ENCODE data around the gene CUL4B.
"Not testable (repeated sequence)": the region's sequence is repeated elsewhere in the genome, so short reads cannot be mapped to it uniquely, and the experiment has no call there.

The CUL4B gene

DNA sequence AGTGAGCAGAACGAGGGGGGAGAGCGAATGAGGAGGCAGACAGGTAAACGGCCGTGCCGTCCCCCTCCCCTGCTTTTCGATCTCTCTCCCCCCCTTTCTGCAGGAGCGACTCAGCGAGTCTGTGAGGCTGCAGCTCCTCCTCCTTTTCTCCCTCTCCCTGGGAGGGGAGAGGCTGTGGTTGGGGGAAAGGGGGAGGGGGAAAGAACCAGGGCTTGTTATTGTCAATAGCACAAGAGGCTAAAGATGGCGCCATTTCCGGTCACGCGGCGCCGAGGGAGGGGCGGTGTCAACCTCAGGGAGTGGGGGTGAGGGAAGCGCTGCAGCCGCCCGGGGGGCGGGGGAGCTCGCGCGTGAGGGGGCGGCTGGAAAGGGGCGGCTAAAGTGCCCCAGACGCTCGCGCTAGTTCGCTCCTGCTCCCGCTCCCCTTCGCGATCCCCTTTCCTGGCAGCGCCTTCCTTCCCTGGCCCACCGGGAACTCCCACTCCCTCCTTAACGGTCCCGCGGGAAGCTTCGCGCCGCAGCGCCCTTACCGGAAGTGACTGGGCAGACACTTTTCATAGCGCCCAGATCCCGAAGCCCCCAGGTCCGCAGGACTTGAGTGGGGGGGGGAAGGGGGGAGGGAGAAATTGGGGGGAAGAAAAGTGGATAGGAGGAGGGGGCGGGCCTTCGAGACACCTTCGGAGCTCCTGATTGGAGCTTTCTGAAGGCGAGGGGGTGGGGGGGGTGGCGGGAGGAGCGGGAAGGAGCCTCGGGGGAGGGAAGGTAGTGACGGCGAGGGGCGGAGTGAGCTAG is at the start of gene CUL4B:
CUL4B (minus strand) TSS at position 121 of the 792 bp plus-strand sequence. CDS start 324 bp downstream, outside the sequence.
- peak; percentile 93 for DNase-seq

DNA sequence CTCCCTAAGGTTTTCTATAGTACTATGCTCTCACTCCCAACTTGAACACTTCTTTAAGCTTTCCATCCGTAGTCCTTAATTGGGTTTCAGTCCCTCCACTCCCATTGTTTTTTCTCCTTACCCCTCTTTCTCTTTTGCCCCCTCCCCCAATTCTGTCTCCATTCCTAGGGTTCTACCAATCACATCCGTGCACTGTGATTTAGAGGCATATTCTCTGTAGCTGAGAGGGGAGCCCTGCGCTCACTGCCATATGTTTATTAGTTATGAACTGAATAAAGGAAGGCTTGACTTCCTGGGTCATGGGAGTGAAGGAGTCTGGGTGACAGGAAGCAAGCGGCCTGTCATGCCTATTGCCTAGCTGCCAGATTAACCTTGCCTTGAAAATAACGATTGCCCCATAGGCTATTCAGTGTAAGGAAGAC is 43.6 kb upstream of the CUL4B start:
- peak; percentile 57 for DNase-seq

DNA sequence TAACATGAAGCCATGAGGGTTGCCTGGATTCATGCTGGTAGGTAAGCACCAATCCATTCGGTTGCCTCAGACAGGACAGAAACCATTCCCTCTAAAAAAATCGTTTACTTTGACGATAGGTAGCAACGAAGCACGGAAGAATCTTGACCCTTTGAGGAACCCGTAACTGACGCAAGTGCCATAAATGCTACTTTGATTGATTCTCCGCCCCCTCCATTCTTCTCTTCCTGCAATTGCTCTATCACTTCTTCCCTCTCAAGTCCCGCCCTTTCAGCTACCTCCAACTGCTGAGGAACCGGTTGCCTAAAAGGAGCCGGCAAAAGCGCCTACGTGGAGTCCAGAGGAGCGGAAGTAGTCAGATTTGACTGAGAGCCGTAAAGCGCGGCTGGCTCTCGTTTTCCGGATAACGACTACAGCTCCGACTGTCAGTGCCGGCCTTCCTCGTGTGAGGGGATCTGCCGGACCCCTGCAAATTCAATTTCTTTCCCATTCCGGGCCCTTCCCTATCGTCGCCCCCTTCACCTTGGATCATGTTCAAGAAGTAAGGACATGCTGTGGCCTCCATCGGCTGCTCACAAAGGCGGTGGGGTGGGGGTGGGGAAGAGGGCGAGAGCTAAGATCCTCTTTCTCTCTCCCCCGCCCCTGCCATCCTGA is 43.1 kb upstream of the CUL4B start, which contains the start of gene MCTS1:
MCTS1 (plus strand) TSS at position 395 of the 654 bp plus-strand sequence; CDS start at position 531, 136 bp downstream.
- DNase-seq, result peak; percentile 93

DNA sequence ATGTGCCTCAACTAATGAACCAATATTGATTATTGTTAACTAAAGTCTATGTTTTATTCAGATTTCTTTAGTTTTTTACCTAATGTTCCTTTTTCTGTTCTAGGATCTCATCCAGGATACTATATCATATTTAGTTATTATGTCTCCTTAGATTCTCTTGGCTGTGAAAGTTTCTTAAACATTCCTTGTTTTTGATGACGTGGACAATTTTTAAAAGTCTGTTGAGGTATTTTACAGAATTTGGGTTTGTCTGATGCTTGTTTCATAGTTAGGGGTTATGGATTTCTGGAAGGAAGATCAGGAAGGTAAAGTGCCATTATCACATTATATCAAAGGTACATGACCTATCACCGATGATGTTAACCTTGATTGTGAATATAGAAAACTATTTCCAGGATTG is 24.9 kb upstream of the CUL4B start:
- no peak for DNase-seq

DNA sequence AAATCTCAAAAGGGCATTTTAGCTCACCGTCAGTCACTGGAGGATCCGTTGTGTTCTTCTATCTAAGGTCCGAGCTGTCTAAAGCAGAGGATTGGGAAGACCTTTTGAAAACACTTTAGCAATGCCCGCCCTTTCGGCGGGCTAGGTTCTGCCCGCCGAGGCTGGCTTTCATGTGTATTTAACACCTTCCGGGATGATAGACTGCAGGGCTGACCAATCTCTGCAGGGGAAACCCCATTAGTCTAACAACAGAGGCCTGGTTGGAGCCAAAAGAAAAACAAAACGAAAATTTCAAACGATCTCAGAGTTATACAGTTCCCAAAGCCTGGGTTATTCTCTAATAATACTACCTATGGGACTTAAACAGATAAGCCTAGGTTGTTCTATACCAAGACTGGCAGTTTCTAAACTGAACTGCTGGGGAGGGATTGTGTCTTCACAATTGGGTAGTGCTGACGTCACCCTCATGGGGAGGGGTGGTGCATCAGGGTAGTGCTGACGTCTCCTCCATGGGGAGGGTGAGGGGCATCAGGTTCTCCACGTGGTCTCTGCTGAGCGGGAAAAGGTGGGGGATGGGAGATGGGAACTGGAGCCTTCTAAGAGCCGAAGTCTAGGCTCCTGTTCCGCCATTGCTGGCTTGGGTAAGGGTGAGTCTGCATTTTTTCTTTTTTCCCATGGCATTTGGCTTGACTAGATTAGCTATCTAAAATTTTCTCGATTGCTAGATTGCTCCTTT is 14.8 kb upstream of the CUL4B start:
- DNase-seq, result no peak

DNA sequence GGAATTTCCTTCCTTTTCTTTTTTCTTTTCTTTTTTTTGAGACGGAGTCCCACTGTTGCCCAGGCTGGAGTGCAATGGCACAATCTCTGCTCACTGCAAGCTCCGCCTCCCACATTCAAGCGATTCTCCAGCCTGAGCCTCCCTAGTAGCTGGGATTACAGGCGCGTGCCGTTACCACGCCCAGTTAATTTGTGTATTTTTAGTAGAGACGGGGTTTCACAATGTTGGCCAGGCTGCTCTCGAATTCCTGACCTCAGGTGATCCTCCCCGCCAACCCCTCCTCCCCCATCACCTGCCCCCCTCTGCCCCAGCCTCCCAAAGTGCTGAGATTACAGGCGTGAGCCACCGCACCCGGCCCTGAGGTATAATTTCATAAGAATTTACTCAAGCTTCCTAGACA is 13.0 kb upstream of the CUL4B start:
- DNase-seq, result not testable (repeated sequence)

DNA sequence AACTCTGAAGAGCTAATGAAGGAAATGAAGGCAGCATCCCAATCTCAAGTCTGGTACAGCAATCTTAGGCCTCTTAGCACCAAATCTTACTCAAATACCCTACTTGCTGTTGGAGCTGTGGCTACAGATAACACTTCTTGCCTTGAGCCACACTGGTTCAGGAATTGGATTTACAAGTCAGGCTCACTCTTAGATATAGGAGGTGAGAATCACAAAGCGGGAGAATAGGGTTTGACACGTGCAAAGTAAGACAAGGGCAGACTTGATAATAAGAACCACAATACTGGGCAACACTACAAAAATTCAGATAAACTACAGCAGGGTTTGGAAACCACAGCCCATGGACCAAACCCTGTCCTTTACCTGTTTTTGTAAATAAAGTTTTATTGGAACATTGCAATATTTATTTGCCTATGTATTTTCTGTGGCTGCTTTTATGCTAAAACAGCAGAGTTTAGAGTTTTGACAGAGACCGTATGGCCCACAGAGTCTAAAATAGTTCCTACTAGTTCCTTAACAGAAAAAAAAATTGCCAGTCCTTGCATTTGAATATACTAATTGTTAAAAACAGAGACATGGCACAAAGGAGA is 9.3 kb upstream of the CUL4B start:
- no peak for DNase-seq

DNA sequence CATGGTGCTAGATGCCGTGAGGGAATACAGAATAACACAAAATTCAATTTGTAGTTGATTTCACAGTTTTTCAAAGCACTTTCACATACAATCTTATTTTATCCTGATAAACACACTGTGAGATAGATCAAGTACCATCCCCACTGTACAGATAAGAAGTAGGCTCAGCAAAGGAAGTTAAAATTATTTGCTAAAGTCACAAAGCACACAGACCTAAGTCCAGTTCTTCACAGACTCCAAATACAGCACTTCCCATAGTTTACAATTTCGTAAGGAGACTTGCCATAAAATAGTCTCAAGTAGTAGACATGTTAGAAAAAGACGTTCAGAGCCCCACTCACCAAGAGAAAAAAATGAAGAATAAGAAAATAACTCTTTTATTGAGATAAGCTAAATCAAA is 7.8 kb upstream of the CUL4B start:
- no peak for DNase-seq

DNA sequence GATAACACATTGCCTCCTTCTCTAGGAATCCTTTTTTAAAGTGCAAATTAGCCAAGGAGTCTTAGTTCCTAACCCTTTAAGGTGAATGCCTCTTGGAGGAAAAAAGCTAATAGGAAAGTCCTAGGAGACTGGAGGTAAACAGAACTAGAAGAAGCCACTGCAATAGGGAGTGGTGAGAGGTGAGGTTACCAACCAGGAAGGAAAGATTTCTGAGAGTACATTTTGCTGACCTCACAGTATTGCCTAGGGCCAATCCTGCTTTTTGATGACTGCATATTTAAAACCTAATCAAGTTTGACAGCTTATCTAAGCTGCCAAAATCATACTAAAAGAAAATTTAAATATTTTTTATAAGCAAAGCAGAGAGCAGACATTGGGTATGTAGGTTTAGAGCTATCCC is 7.3 kb upstream of the CUL4B start:
- DNase-seq, result no peak

DNA sequence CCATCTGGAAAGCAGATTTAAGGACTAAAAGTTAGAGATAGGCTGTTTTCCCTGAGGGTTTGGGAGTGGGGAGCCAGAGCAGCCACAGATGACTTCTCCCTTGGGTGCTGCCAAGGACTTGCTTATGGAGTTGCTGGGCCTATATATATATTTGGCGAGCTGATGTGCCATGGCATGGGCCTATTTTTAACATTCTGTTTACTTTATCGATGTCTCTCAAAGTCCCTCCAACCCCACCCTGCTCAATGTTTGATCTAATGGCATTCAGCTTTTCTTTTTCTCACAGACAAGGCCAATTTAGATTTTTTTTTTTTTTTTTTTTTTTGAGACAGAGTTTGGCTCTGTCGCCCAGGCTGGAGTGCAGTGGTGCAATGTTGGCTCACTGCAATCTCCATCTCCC is 6.1 kb upstream of the CUL4B start:
- DNase-seq, result no peak

DNA sequence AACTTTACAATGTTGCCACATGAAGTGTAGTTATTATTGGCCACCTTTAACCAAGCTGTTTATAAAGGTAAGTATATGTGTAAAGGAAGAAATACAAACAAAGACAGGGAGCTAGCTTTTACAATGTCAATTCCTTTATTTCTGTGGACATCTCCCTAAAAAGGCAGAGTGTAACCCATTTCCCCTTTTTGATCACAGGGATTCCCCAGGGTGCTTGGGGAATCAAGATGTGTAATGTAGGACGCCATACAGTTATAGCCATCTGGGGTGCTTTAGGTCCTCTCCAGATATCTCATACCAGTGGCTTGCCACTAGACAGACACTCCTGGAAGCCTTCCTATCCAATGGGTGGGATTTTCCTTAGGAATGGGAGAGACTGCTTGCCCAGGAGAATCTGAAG is 4.2 kb upstream of the CUL4B start:
- no peak for DNase-seq

DNA sequence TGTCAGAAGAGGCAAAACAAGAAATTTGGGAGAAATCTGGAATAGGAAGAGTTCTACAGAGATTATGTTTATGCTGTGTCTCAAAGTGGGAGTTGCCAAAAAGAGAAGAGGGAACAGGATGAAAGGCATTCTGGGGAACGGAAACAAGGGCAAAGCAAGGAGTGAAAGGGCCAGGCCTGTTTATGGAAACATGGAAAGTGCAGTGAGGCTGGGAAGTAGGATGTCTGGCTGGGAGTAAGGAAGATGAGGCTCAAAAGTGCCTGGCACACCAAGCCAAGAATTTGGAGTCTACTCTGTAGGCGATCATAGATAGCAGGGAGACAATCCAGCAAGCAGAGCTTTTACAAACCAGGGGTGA is 1.8 kb upstream of the CUL4B start:
- no peak for DNase-seq

DNA sequence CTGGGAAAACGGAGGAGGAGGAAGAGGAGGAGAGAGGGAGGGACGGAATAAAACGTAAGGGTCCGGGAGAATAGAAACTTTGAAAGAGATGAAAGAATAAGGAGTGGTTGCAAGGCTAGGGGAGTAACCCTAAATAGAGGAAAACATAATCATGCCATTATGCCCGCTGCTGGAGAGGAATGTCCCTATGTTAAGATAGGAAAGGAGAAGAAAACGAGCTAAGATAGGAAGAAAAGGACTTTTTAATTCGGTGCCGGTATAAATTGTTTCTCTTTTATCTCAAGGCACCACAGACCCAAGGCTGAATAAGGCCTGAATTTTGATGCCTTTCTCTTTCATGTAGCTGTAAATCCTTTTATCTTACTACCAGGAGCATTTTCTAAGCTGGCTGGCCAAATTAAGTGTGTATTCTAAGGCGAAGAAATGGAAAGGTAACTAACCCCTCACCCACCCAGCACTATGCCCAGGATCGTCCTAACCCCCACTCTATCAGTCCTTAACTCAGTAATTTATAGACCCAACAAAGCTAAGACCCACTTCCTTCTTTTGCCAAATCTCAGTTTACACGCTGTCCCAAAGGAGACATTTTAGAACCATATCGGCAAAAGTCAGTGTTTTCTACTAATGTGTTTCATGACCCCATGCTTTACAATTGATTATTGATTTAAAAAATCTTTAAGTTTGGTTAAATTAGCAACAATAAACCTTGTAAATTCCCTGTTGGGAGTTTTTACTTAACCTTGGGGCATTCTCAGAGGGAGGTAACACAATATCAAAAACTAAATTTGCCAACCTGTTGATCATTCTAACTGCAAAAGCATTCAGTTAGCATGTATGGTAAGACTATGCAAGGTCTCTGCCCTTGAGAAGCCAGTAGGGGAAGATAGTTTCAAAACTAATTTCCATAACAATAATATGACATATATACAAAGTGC is 1.1 kb upstream of the CUL4B start:
- DNase-seq, result no peak

DNA sequence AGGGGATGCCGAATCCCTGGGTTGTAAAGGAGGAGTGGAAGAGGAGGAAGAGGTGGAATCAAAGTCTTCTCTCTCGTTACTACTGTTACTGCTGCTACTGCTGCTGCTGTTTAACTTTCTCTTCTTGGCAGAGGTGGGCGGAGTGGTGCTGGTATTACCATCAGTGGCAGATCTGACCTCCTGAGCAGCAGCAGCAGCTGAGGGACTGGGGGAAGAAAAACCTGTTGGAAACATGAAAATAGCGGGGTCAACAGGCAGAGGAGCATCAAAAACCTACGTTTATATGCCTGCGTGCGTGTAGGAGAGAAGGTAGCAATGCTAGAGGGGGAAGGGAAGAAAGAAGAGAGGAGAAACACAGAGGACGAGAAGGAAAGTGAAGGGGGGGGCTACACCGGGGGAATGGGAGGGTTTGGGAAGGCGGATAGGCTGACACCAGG is 339 bp downstream of the CUL4B start:
- peak; percentile 48 for DNase-seq

DNA sequence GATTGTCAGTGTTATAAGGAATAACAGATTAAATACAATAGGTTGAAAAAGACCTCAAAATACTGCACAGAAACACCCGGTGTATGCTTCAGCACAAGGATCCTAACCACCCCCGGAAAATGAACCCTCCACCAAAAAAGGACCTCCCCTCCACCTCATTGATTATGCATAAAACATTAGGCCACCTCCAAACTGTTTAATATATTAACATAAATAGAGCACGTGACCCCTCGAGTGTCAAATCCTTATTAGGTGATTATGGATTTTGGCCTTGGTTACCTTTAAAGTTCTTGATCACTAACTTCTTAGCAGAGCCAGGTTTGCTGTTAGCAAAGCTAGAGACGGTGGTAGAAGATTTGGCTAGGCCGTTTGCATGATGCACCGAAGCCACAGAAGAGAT is 958 bp downstream of the CUL4B start:
- peak; percentile 4 for DNase-seq

DNA sequence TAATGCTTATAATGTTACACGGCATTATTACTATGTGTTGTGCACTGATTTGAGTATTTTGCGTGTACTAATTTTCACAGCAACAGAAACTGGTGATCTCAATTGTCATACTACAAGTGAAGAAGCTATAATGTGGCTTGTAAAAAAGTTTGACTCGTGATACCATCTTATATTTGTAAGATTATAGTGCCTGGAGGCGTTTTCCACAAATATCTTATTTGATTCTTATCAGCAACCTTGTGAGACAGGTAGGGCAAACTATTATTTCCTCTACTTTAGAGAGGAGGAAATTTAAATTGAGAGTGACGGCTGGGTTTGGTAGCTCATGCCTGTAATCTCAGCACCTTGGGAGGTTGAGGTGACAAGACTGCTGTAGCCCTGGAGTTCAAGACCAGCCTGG is 4.5 kb downstream of the CUL4B start:
- no peak for DNase-seq

DNA sequence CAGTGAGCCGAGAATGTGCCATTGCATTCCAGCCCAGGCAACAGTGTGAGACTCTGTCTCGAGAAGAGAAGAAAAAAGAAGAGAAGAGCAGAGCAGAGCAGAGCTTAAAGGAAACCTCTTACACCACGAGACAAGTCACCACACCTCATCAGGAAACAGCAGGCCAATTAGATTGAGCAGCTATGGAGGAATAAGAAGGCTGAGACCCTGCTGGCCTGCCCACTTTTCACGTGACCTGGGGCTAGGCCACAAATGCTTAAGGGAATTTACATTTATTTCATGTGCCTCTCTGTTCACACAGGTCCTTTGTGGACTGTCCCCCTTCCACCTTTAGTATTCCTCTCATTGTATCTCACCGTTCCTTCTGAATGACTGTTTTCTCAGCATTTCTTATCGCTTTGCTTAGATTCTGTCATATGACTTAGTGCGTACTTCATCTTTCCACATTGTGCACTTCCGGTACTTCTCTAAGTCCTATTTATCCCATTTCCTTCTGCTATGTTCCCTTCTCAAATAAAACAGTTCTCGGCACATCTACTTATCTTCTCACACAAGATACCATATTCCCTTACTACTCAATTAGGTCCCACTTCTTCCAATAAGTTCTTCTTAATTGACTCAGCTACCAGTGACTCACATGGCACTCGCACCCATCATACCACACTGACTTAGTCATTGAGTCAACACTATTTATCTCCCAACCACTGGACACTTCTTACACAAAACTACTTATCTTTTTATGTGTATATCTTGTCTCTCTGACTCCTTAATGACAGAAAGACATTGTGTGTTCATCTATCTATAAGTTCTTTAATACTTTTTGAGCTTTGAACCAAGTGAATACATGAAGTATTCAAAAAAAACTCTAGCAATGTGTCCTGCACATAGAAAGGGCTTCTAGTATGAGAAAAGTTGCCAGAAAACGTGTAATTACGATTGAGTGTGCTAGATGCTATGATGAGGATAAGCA is 11.0 kb downstream of the CUL4B start:
- DNase-seq, result peak; percentile 69

DNA sequence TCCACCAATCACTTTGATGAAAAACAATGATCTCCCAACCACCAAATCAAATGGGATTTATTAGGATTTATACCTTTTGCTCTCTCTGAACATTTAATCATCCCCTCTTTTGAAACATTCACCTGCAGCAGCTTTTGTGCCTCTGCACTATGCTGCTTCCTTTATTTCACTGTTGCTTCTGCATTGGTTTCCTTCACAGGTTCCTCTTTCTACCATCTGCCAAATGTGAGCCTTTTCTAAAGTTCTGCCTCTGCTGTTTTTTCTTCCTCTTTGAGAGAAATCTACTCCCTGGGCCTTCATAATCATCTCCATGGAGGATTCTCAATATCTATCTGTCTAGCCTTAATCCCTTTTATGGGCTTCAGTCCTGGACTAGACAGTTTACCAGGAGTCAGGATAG is 24.7 kb downstream of the CUL4B start:
- DNase-seq, result no peak

DNA sequence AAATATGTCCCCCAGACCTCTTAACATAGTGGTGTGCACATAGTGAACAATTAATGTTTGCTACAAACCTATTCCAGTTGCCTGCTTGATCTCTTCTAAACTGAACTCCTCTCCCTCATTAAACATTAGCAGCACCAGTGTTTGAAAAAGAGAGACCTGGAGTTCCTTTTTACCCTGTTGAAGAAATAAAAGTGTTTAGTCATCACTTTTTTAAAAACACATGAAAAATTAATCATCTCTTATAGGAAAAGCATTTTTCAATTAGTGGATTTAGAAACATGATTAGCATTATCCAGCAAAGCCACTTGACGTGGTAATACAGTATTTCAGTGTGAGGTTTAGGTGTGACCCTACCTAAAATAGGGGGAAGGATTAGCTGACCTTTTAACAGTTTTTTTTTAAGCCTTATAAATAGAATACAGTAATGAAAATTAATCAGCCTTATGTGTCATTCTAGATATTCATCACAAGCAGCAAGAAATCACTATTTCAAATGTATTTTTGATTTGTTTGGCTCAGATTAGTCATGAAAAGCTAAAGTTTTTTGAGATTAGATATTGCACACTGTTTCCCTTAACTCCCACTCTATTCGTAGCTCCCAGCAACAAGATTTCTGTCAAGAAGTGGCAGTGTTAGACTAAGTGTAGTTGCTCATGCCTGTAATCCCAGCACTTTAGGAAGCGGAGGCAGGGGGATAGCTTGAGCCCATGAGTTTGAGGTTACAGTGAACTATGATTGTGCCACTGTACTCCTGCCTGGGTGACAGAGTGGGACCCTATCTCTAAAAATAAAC is 26.2 kb downstream of the CUL4B start:
- no peak for DNase-seq

DNA sequence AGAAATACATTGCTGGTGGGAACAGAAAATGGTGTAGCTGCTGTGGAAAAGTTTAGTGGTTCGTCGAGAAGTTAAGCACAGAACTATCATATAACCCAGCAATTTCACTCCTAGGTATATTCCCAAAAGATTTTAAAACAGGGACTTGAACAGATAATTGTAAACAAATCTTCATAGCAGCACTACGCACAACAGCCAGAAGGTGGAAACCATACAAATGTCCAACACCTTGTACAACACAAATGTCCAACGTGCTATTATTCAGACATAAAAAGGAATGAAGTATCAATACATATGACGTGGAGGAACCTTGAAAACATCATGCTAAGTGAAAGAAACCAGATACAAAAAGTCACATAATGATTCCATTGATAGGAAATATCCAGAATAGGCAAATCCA is 37.9 kb downstream of the CUL4B start:
- no peak for DNase-seq

All from activated CD4-positive, alpha-beta T cell treated with anti-CD3 and anti-CD28 coated beads, Interleukin-10, Interleukin-2, amounts not matched to agents 100 ng/mL and 50 ng/mL, durations not matched to agents 16 hours and 8 hours (primary cell).